K562 (cell line): ENCODE measurements around the gene PCDH1. TPM values are rescaled to one million over a fixed set of nuclear protein-coding genes. Genes with fewer than 3 reads are reported as not detected.

Source experiments
- CEBPZ ChIP-seq: fragments of 150-350 bp; IDR thresholded peaks from 2 replicates; pipeline ENCODE4 v1.6.1; 2014; ENCODE audit warnings: low read depth, mild to moderate bottlenecking, low read length, borderline replicate concordance
- E2F6 ChIP-seq, 2 experiments: IDR thresholded peaks; 2 replicates each; pipeline ENCODE4 v1.6.1; 2011; ENCODE audit warnings: borderline replicate concordance in 1 of 2, control low read depth in 1 of 2, low read depth in 1 of 2, low read length in 1 of 2, mild to moderate bottlenecking in 1 of 2, mixed read lengths in 1 of 2, moderate library complexity in 1 of 2; ENCODE audit not compliant: insufficient read depth in 1 of 2, insufficient read length in 1 of 2, poor library complexity in 1 of 2, severe bottlenecking in 1 of 2; ENCODE audit errors: extremely low read depth in 1 of 2
- KDM5B ChIP-seq: fragments of 200-600 bp; sonication (generic); IDR thresholded peaks from 2 replicates; pipeline ENCODE4 v1.6.1; 2012; ENCODE audit warnings: low read depth, mild to moderate bottlenecking, moderate library complexity, low read length, control low read depth, inconsistent platforms; ENCODE audit not compliant: insufficient replicate concordance
- KLF1 ChIP-seq: fragments of 450-650 bp; IDR thresholded peaks from 2 replicates; pipeline ENCODE4 v1.6.1; 2016; ENCODE audit warnings: missing genetic modification characterization, missing compliant biosample characterization
- KLF16 ChIP-seq: IDR thresholded peaks from 2 replicates; pipeline ENCODE4 v1.6.1; 2016; ENCODE audit warnings: antibody characterized with exemption
- MEF2A ChIP-seq: IDR thresholded peaks from 2 replicates; pipeline ENCODE4 v1.6.1; 2011; ENCODE audit warnings: low read depth, mild to moderate bottlenecking, low read length, moderate library complexity; ENCODE audit not compliant: control insufficient read depth
- MTA3 ChIP-seq: fragments of 450-650 bp; formaldehyde crosslinking; IDR thresholded peaks from 2 replicates; pipeline ENCODE4 v1.6.1; 2017; ENCODE audit warnings: mild to moderate bottlenecking, borderline replicate concordance
- NR4A1 ChIP-seq, 2 experiments: fragments of 250-450 bp in 1 of 2; fragments of 450-650 bp in 1 of 2; sonication (Bioruptor Pico) in 1 of 2; IDR thresholded peaks; 2 replicates each; pipeline versions ENCODE4 v1.4.0 to v1.6.1; 2016 to 2020; ENCODE audit warnings: mild to moderate bottlenecking in 2 of 2, missing compliant biosample characterization in 1 of 2, missing genetic modification characterization in 1 of 2, moderate library complexity in 1 of 2
- PRMT5 ChIP-seq: sonication (generic); formaldehyde crosslinking; IDR thresholded peaks from 2 replicates; pipeline ENCODE4 v1.5.0; 2020; ENCODE audit warnings: missing genetic modification reagents
- RHOXF2B ChIP-seq: fragments of 250-450 bp; sonication (Bioruptor Pico); conservative IDR thresholded peaks from 2 replicates; pipeline ENCODE4 v1.5.1; 2021
- RREB1 ChIP-seq: fragments of 250-450 bp; sonication (Bioruptor Pico); IDR thresholded peaks from 2 replicates; pipeline ENCODE4 v1.4.0; 2020
- TGIF2 ChIP-seq: sonication (generic); formaldehyde crosslinking; IDR thresholded peaks from 2 replicates; pipeline ENCODE4 v1.8.1; 2022; ENCODE audit warnings: mild to moderate bottlenecking, missing genetic modification reagents, moderate library complexity
- YBX1 ChIP-seq: fragments of 450-650 bp; IDR thresholded peaks from 2 replicates; pipeline ENCODE4 v1.7.1; 2016; ENCODE audit warnings: mild to moderate bottlenecking
- ZNF143 ChIP-seq: sonication (generic); formaldehyde crosslinking; IDR thresholded peaks from 2 replicates; pipeline ENCODE4 v1.9.0; 2022; ENCODE audit warnings: mild to moderate bottlenecking, missing genetic modification reagents
- ZNF184 ChIP-seq: sonication (generic); formaldehyde crosslinking; IDR thresholded peaks from 2 replicates; pipeline ENCODE4 v1.5.0; 2020; ENCODE audit warnings: missing genetic modification reagents
- ZNF253 ChIP-seq: fragments of 250-450 bp; sonication (Bioruptor Pico); conservative IDR thresholded peaks from 2 replicates; pipeline ENCODE4 v1.6.1; 2021; ENCODE audit warnings: mild to moderate bottlenecking
- polyA plus RNA-seq, 8 experiments: library from polyadenylated mRNA; depleted of rRNA in 4 of 8; stranded (reverse) in 5 of 8; unstranded in 3 of 8; fragments of >200 nt; fragmentation: Nextera tagmentation in 2 of 8; fragmentation: Illumina TruSeq in 1 of 8; extraction: Ambion mirVana in 2 of 8; extraction: Trizol in 1 of 8; gene quantifications; 2 replicates each; pipeline versions ENCODE4 v1.2.1 to v1.2.3, GENCODE V29; 2011 to 2014; ENCODE audit warnings: inconsistent platforms in 1 of 8, missing spikeins in 1 of 8
- total RNA-seq, 7 experiments: library from RNA; depleted of rRNA in 6 of 7; stranded (reverse); fragments of >200 nt in 6 of 7; fragmentation: Illumina TruSeq in 2 of 7; extraction: Trizol in 2 of 7; gene quantifications; 2 replicates each; pipeline versions ENCODE4 v1.2.1 to v1.2.3, GENCODE V29; 2011 to 2021; ENCODE audit warnings: low replicate concordance in 1 of 7

The PCDH1 gene
- total and polyA plus RNA-seq, 9 of the 15 experiments (the other 6 are each of a cell fraction or from before 2014, with no cell fraction given), result 0.11 to 3.6 (median 1.9) TPM; not detected in 1

GRCh38 chr5:141877356-141878185, 639 bp downstream of the PCDH1 start (continued):
- no peak for TF ChIP-seq ZNF184 (CRISPR knock-in tag)
- no peak for TF ChIP-seq KLF1 (tag)
- no peak for TF ChIP-seq NR4A1 (CRISPR knock-in tag; IDR thresholded peaks at IDR 0.05)
- no peak for TF ChIP-seq NR4A1 (tag; IDR thresholded peaks at IDR 0.05)
- no peak for TF ChIP-seq ZNF143 (CRISPR knock-in tag)
- TF ChIP-seq KLF16, result no peak
- no peak for TF ChIP-seq ZNF253 (CRISPR knock-in tag)
- TF ChIP-seq CEBPZ, result no peak
- TF ChIP-seq YBX1, result no peak
- TF ChIP-seq E2F6 (IDR thresholded peaks at IDR 0.05; ENCODE audit: borderline replicate concordance in 1 of 2, extremely low read depth in 1 of 2, insufficient read depth in 1 of 2, insufficient read length in 1 of 2, low read depth in 1 of 2, low read length in 1 of 2, poor library complexity in 1 of 2, severe bottlenecking in 1 of 2), result no peak
- TF ChIP-seq MEF2A, result no peak
- TF ChIP-seq MTA3, result no peak
- no peak for TF ChIP-seq RHOXF2B (CRISPR knock-in tag)
- no peak for TF ChIP-seq TGIF2 (CRISPR knock-in tag)
- TF ChIP-seq RREB1 (CRISPR knock-in tag), result no peak
- no peak for TF ChIP-seq PRMT5 (CRISPR knock-in tag)
- TF ChIP-seq KDM5B, result peak; percentile 42
